CD4-positive, alpha-beta T cell treated with Interleukin-10 for 1 hour (primary cell): ENCODE data around the gene GET4.

ENCODE experiments used
- DNase-seq: peaks from one replicate; pipeline ENCODE4 v3.0.0-alpha.2; 2020

Gene GET4

GRCh38 chr7:876077-876971, at the start of gene GET4:
TSS of gene GET4 (plus strand) at chr7:876554. CDS start at chr7:876646, 92 bp downstream.
- DNase-seq, result peak; percentile 99

GRCh38 chr7:828793-829561, 47.4 kb upstream of the GET4 start:
- no peak for DNase-seq

GRCh38 chr7:830069-830468, 46.3 kb upstream of the GET4 start:
- no peak for DNase-seq

- DNase-seq, result peak; percentile 44
These were observed 44.7 kb upstream of the GET4 start for GRCh38 chr7:831596-832166.

GRCh38 chr7:832167-832967, 44.0 kb upstream of the GET4 start, which contains the start of gene SUN1:
TSS of gene SUN1 (plus strand) at chr7:832476. CDS start at chr7:832525, 49 bp downstream.
- DNase-seq, result peak; percentile 74

GRCh38 chr7:832968-833424, 43.4 kb upstream of the GET4 start:
- no peak for DNase-seq

- no peak for DNase-seq
These were observed 42.6 kb upstream of the GET4 start for GRCh38 chr7:833601-834258.

- no peak for DNase-seq
These were observed 42.1 kb upstream of the GET4 start for GRCh38 chr7:834277-834676.

GRCh38 chr7:835021-835420, 41.3 kb upstream of the GET4 start:
- DNase-seq, result no peak

GRCh38 chr7:835485-836401, 40.6 kb upstream of the GET4 start:
- no peak for DNase-seq

- no peak for DNase-seq
These were observed 39.9 kb upstream of the GET4 start for GRCh38 chr7:836429-836828.

GRCh38 chr7:837001-837400, 39.4 kb upstream of the GET4 start:
- DNase-seq, result no peak

GRCh38 chr7:840001-840600, 36.3 kb upstream of the GET4 start:
- no peak for DNase-seq

GRCh38 chr7:841943-842342, 34.4 kb upstream of the GET4 start:
- no peak for DNase-seq

GRCh38 chr7:842431-843031, 33.8 kb upstream of the GET4 start:
- no peak for DNase-seq

- DNase-seq, result no peak
These were observed 33.1 kb upstream of the GET4 start for GRCh38 chr7:843230-843629.

GRCh38 chr7:844043-844442, 32.3 kb upstream of the GET4 start:
- DNase-seq, result no peak

GRCh38 chr7:844514-844913, 31.8 kb upstream of the GET4 start:
- no peak for DNase-seq

- no peak for DNase-seq
These were observed 31.3 kb upstream of the GET4 start for GRCh38 chr7:845091-845490.

GRCh38 chr7:845731-846130, 30.6 kb upstream of the GET4 start:
- no peak for DNase-seq
